ENCODE results near the gene WDR64.

DNA sequence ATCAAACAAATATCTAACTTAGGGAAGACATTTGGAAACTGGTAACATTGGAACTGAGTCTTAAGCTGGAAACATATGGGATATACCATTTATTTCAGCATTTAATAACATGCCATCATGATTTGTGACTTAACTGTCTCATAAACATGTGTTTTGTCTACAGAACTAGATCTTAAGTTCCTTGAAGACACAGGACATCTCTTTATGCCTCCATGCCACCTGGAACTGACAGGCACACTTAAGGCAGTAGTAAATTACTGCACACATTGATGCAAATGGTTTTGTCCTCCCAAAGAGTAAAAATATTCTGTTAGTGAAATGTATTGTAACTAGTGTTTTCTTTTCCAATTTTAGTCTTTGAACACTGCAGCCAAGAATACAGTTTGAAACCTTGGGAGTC is 194.3 kb downstream of the WDR64 start:
- TF ChIP-seq ZFX (IDR thresholded peaks at IDR 0.05) = no peak
- TF ChIP-seq, protein P1, sequence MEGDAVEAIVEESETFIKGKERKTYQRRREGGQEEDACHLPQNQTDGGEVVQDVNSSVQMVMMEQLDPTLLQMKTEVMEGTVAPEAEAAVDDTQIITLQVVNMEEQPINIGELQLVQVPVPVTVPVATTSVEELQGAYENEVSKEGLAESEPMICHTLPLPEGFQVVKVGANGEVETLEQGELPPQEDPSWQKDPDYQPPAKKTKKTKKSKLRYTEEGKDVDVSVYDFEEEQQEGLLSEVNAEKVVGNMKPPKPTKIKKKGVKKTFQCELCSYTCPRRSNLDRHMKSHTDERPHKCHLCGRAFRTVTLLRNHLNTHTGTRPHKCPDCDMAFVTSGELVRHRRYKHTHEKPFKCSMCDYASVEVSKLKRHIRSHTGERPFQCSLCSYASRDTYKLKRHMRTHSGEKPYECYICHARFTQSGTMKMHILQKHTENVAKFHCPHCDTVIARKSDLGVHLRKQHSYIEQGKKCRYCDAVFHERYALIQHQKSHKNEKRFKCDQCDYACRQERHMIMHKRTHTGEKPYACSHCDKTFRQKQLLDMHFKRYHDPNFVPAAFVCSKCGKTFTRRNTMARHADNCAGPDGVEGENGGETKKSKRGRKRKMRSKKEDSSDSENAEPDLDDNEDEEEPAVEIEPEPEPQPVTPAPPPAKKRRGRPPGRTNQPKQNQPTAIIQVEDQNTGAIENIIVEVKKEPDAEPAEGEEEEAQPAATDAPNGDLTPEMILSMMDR (conservative IDR thresholded peaks at IDR 0.05) = no peak

Data from C4-2B (cell line).